HG03558 (cell line): ENCODE results near the gene ACAD11.
"Not testable (repeated sequence)": the region's sequence is repeated elsewhere in the genome, so short reads cannot be mapped to it uniquely, and the experiment has no call there.

Source experiments
- ATAC-seq: cut with Tn5 transposase; IDR thresholded peaks from one replicate; pipeline ENCODE4 v1.9.1; 2021; ENCODE audit warnings: moderate number of reproducible peaks; ENCODE audit not compliant: unreplicated experiment; ENCODE audit errors: extremely low read depth

ACAD11 gene

DNA sequence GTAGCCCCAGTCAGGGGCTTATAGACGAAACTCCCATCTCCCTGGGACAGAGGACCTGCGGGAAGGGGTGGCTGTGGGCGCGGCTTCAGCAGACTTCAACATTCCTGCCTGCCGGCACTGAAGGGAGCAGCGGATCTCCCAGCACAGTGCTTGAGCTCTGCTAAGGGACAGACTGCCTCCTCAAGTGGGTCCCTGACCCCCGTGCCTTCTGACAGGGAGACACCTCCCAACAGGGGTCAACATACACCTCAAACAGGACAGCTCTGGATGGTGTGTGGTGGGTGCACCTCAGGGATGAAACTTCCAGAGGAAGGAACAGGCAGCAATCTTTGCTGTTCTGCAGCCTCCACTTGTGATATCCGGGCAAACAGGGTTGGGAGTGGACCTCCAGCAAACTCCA lies 53.0 kb downstream of the ACAD11 start:
- ATAC-seq: not testable (repeated sequence)

DNA sequence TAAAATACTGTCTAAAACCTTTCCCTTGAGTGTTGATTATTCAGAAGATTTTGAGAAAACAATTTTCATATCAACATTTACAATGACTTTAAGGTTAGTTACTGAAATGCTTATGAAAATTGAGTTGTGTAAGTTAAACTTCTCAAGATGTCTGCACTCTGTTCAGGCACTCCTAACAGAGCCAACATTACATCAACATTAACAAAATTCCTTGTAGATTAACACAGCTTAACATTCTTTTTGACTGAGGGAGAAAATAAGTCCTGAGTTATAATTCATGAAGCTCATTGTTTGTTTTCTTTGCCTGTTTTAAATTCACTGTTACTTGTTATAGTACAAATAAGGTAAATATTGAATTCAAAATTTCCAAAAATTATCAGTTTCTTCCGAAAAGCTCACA lies 53.5 kb downstream of the ACAD11 start:
- ATAC-seq: no peak

- no peak for ATAC-seq
These were observed 54.2 kb downstream of the ACAD11 start for GRCh38 chr3:132605374-132605792.

DNA sequence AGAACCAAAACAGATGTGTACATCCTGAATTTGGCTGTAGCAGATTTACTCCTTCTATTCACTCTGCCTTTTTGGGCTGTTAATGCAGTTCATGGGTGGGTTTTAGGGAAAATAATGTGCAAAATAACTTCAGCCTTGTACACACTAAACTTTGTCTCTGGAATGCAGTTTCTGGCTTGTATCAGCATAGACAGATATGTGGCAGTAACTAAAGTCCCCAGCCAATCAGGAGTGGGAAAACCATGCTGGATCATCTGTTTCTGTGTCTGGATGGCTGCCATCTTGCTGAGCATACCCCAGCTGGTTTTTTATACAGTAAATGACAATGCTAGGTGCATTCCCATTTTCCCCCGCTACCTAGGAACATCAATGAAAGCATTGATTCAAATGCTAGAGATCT lies 59.0 kb downstream of the ACAD11 start:
- not testable (repeated sequence) for ATAC-seq

DNA sequence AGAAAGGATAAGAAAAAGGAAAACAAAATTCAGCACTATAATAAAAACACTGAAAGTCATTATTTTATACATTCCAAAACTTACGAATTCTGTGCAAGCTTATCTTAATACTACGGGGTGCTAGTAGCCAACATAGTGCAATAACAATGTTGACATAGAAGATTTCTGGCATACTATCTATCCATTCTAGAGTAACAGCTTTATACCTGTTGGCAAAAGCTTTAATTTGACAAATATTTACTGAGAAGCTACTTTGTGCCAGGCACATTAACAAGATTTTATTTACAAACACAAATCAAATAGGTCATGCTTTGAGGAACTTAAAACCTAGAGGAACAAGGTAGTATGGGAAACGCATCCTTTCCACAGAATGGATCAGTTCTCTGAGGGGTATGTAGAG lies 61.4 kb downstream of the ACAD11 start:
- no peak for ATAC-seq

DNA sequence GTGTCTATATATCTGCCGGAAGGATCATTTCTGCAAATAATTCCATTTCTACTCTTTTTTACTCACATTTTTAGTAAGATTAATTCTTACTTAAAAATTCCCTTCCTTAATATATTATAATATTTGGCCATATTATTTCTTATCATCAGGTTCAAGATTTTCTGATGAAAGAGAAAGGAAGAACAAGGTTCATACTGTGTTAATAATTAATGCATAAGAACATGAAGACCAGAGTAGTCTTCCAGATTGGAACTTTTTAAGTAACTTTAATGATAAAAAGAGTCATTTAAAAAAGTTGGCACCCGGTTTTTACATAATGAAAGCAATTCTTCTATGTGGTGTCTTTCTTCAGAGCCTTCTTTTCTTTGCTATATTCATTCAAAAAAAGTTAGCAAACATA lies 61.9 kb downstream of the ACAD11 start:
- no peak for ATAC-seq

DNA sequence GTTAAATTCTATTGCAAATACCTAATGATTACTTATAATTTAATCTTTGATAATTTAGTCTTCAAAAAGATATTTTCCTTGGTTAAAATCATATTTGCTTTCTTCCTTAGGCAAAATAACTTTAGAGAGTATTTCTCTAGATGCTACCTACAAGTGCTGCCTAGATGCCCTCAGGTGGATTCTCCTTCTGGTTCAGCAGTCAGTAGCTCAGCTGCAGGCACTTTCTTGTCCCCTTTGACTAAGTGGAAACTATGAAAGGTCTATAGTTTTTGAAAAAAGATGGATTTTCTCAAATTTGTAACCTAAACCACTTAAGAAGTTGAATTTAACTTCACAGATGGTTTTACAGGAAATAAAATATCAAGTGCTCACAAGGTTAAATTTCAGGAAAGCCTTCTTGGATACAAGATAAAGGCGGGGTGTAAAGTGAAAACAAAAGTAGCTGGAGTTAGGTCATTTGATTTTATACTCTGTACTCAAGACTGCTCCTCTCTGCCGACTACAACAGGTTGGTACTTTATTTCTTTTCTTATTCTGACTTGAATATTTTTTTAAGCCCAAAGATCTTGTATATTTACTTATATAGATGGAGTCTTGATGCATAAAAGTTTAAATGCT lies 62.7 kb downstream of the ACAD11 start, which contains the start of gene ACKR4:
Gene ACKR4 (plus strand): TSS at position 455 of the 618 bp plus-strand sequence. CDS start 3,128 bp downstream, outside the sequence.
- ATAC-seq: no peak

DNA sequence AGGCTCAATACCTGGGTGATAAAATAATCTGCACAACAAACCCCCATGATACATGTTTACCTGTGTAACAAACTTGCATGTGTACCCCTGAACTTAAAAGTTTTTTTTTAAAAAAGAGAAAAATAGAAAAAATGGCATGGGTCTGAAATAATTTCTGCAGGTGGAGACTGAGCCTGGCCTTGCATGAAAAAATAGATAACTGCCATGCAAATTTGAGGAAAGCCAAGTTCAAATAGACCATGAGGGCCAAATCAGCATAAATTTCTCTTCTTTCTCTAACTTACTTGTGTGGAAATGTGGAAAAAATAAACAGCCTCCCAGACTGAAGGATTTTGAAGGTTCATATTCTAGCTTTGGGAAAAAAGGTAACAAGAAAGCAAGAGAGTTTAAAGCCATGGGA lies 63.3 kb downstream of the ACAD11 start:
- no peak for ATAC-seq

DNA sequence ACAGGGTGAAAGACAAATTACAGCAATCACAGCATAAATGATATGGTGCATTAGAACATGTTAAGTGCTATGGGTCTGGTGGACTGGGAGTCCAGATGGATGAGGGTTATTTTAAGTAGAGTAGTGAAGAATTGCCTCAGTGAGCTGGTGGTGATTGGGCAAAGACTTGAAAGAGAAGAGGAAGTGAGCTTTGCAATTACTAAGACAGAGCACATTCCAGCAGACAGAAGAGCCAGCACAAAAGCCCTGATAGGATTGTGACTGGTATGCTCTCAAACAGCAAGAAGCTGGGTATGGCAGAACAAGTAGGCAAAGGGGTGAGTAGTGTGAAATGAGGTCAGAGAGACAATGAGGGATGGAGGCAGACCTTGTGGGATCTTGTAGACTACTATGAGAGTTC lies 64.6 kb downstream of the ACAD11 start:
- ATAC-seq: no peak

DNA sequence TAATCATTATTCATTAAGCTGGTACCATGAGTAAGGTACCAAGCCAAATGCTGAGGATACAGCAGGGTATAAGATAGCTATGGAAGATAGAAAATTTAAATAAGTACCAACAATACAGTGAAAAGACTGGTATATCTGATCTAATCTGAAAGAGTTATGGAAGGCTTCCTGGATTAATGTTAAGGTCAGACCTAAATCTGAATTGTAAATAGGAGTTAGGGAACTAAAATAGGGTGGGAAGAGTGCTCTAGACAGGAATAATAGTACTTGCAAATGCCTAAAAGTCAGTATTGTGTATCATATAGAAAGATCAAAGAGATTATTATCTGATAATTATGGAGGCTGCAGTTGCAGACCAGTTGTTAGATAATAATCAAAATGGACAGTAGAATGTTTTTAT lies 65.1 kb downstream of the ACAD11 start:
- ATAC-seq: no peak

- no peak for ATAC-seq
These were observed 65.7 kb downstream of the ACAD11 start for GRCh38 chr3:132593947-132594323.

DNA sequence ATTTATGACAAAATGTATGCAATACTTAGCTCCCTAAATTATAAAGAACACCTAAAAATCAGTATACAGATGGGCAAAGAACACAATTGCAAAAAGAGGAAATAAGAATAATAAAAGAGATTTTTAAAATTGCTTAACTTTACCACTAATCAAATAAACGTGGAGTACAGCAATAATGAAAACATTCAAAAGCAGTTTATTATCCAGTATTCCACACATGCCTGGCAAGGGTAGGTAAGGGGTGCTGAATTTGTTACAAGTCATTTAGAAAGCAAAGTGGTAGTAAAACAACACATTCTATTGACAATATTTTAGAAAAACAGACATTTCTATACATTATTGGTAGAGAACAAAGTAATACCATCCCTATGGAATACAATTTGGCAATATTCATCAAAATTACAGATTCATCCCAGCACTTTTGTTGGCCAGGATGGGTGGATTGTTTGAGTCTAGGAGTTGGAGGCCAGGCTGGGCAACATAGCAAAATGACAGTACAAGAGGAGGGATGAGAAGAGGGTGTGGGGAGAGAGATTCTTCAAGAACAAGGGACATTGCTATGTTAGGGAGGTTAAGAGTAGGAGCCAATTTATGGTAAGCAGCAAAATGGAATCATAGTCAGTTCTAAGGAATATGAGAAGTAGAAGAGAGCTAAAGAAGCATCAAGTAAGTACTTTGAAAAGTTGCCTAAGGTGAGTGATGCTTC lies 66.2 kb downstream of the ACAD11 start:
- ATAC-seq: no peak

DNA sequence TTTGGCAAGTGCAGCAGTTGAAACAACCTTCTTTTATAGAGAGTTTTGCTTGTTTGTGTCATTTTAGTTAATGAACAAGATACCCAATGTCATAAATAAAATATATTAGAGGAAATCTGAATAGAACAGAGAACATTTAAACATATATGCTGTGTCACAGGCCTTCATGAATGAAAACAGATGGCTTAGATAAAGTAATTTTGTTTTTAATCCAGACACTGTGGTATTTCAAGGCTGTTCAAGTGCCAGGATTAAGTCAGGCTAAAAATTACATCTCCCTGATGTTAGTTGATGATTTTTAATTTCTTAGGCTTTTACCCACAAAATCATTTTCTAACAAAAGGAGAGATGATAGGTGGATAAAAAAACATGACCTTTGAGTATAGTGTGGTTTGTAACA lies 67.4 kb downstream of the ACAD11 start:
- ATAC-seq: no peak

- ATAC-seq: no peak
These were observed 72.2 kb downstream of the ACAD11 start for GRCh38 chr3:132587401-132587800.

DNA sequence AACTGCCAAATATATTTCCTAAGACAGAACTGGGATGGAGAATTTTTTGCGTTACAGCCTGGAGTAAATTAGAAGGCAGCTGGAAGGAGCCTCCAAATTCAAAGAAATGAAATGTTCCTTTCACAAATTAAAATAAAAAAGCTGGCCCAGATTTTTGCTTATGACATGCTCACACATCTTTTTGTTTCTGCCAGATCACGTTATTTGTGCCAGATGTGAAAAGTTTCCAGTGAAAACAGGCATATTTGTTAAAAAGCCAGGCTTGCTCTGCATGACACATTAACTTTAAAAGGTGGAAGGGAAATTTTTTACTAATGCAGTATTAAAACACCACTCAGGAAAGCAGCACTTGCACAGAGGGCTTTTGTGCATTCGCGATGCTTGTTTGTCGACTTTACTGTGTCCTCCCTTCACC lies 85.8 kb downstream of the ACAD11 start:
- ATAC-seq: no peak

DNA sequence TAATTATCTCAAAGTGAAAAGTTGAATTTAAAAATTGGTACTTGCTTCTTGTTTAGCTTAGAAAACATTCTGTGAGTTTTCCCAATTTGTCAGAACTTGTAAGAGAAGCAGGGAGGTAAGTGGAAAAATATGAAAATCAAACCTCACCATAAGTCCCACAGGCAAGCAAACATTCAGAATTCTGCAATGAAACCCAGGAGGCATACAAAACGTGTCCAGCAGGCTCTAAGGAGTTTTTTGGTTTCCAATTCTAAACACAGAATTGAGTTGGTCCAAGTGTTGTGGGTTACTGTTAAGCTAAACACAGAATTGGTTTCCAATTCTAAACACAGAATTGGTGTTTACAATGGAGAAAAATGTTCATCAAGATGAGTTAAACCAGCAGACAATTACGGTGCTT lies 89.6 kb downstream of the ACAD11 start:
- no peak for ATAC-seq

DNA sequence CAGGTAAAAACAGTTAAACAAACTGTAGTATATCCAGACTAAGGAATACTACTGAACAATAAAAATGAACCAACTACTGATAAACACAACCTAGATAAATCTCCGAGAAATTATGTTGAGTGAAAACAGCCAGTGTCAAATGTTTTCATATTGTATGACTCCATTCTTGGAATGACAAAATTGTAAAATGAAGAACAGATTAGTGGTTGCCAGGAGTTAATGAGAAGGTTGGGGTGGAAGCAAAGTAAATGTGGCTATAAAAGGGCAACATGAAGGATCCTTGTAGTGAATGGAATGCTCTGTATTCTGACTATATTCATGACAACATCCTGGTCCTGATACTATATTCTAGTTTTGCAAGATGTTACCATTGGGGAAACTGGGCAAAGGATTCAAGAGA lies 90.0 kb downstream of the ACAD11 start:
- no peak for ATAC-seq

DNA sequence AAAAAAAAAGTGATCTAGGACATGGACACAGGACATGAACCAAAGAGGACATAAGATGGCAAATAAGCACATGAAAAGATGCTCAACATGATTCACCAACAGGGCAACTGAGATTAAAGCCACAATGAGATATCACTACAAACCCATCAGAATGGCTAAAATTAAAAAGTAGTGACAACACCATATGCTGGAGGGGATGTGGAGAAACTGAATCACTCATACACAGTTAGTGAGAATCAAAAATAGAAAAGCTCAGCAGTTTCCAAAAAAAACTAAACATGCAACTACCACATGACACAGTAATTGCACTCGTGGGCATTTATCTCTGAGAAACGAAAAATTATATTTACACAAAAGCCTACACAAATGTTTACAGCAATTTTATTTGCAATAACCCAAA lies 90.5 kb downstream of the ACAD11 start:
- no peak for ATAC-seq

- no peak for ATAC-seq
These were observed 91.2 kb downstream of the ACAD11 start for GRCh38 chr3:132568422-132568821.

- no peak for ATAC-seq
These were observed 95.5 kb downstream of the ACAD11 start for GRCh38 chr3:132564070-132564465.

DNA sequence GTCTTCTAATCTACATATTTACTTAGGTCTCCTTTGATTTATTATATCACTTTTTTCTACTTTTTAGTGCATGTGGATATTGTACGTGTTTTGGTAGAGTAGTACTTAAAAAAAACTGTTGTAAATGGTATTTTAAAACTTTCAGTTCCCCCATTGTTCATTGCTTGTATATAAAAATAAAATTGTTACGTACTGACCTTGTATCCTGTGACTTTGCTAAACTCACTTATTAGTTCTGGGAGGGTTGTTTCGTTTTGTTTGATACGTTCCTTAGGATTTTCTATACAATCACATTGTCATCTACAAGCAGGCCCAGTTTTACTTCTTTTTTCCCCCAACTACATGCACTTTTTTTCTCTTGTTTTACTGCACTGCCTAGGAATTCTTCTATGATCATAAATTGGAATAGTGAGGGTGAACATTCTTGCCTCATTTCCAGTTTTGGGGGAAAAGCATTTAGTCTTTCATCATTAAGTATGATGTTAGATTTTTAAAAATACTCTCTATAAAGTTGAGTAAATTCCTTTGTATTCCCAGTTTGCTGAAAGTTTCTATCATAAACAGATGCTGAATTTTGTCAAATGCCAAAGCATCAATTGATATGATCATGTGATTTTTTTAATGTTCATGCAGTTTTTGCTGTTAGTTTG lies 96.1 kb downstream of the ACAD11 start:
- ATAC-seq: no peak

GRCh38 chr3:132561003-132561402 lies 98.6 kb downstream of the ACAD11 start:
- ATAC-seq: no peak
